GM19468 (cell line): Measurements from ENCODE around the gene IFIT3.

Source experiments
- ATAC-seq: cut with Tn5 transposase; IDR thresholded peaks from one replicate; pipeline ENCODE4 v1.9.1; 2021; ENCODE audit warnings: mild to moderate bottlenecking, moderate library complexity, moderate number of reproducible peaks; ENCODE audit not compliant: unreplicated experiment; ENCODE audit errors: extremely low read depth

Gene IFIT3

GRCh38 chr10:89351412-89351779 is 23.6 kb downstream of the IFIT3 start:
- peak; percentile 58 for ATAC-seq

GRCh38 chr10:89351780-89352597 is 24.2 kb downstream of the IFIT3 start:
- no peak for ATAC-seq

GRCh38 chr10:89352802-89353201 is 25.0 kb downstream of the IFIT3 start:
- no peak for ATAC-seq

GRCh38 chr10:89355394-89355931 is 27.7 kb downstream of the IFIT3 start:
- no peak for ATAC-seq

- ATAC-seq = no peak
Measured at GRCh38 chr10:89357096-89357495, 29.3 kb downstream of the IFIT3 start.

GRCh38 chr10:89357975-89358374 is 30.2 kb downstream of the IFIT3 start:
- no peak for ATAC-seq

GRCh38 chr10:89360157-89360556 is 32.4 kb downstream of the IFIT3 start:
- no peak for ATAC-seq

- ATAC-seq = no peak
Measured at GRCh38 chr10:89362929-89363328, 35.1 kb downstream of the IFIT3 start.

- ATAC-seq = peak; percentile 41
Measured at GRCh38 chr10:89363729-89364442, 36.1 kb downstream of the IFIT3 start.

GRCh38 chr10:89364531-89364930 is 36.7 kb downstream of the IFIT3 start:
- no peak for ATAC-seq

GRCh38 chr10:89367529-89367928 is 39.7 kb downstream of the IFIT3 start:
- ATAC-seq = peak; percentile 18

GRCh38 chr10:89368129-89368528 is 40.3 kb downstream of the IFIT3 start:
- ATAC-seq = no peak

- ATAC-seq = no peak
Measured at GRCh38 chr10:89369156-89370105, 41.6 kb downstream of the IFIT3 start.

GRCh38 chr10:89371079-89371478 is 43.3 kb downstream of the IFIT3 start:
- ATAC-seq = no peak

- no peak for ATAC-seq
Measured at GRCh38 chr10:89371987-89372386, 44.2 kb downstream of the IFIT3 start.

GRCh38 chr10:89373916-89374711 is 46.3 kb downstream of the IFIT3 start:
- ATAC-seq = no peak

GRCh38 chr10:89374713-89375141 is 46.9 kb downstream of the IFIT3 start:
- no peak for ATAC-seq

- no peak for ATAC-seq
Measured at GRCh38 chr10:89377705-89378637, 50.2 kb downstream of the IFIT3 start, which contains the start of gene IFIT1B. IFIT1B (plus strand) TSS chr10:89378056; CDS start chr10:89378136, 80 bp downstream.
